Common myeloid progenitor, CD34-positive (primary cell): ENCODE results near the gene FAM228B.

Experiments used
- CTCF ChIA-PET: fragments of 350-600 bp; sonication (Branson Sonifier 250); formaldehyde crosslinking; loops from one replicate; lab custom pipeline; 2021; ENCODE audit warnings: antibody characterized with exemption; lab: Charles Lee
- POLR2A ChIA-PET: fragments of 350-600 bp; sonication (Branson Sonifier 250); formaldehyde crosslinking; loops from one replicate; lab custom pipeline; 2021; ENCODE audit warnings: antibody characterized with exemption; lab: Charles Lee
- DNase-seq, 3 donors: peaks; one replicate each; pipeline versions ENCODE4 v3.0.0 to v3.0.0-alpha.2; 2013
- H3K27ac ChIP-seq, 2 experiments: 1 replicate in 1 of 2; 2 replicates in 1 of 2; pipeline ENCODE4 v1.7.0; 2013; ENCODE audit warnings: inconsistent platforms in 2 of 2, low read length in 2 of 2, mild to moderate bottlenecking in 2 of 2, low read depth in 1 of 2, moderate library complexity in 1 of 2; ENCODE audit not compliant: severe bottlenecking in 2 of 2, insufficient read depth in 1 of 2, poor library complexity in 1 of 2
- H3K27me3 ChIP-seq, 5 experiments: replicated peaks in 2 of 5; 1 replicate in 3 of 5; 2 replicates in 2 of 5; pipeline versions ENCODE4 v1.6.1 to v1.7.0; 2013; ENCODE audit warnings: low read length in 4 of 5, mild to moderate bottlenecking in 2 of 5, moderate library complexity in 2 of 5, inconsistent platforms in 1 of 5; ENCODE audit not compliant: insufficient read depth in 5 of 5, control insufficient read depth in 4 of 5
- H3K36me3 ChIP-seq, 4 experiments: 1 replicate in 2 of 4; 2 replicates in 2 of 4; pipeline versions ENCODE4 v1.6.1 to v1.7.0; 2013; ENCODE audit warnings: low read length in 3 of 4, control low read depth in 1 of 4, mild to moderate bottlenecking in 1 of 4; ENCODE audit not compliant: control insufficient read depth in 4 of 4, insufficient read depth in 4 of 4
- H3K4me1 ChIP-seq, 4 experiments: 1 replicate in 3 of 4; 2 replicates in 1 of 4; pipeline versions ENCODE4 v1.6.1 to v1.7.1; 2013; ENCODE audit warnings: low read length in 3 of 4, mild to moderate bottlenecking in 3 of 4, control low read depth in 1 of 4, inconsistent platforms in 1 of 4, moderate library complexity in 1 of 4; ENCODE audit not compliant: control insufficient read depth in 4 of 4, insufficient read depth in 4 of 4; ENCODE audit errors: control extremely low read depth in 1 of 4
- H3K4me3 ChIP-seq, 7 experiments: 1 replicate in 4 of 7; 2 replicates in 3 of 7; pipeline versions ENCODE4 v1.5.1 to v1.7.0; 2013; ENCODE audit warnings: mild to moderate bottlenecking in 7 of 7, low read length in 6 of 7, moderate library complexity in 6 of 7, inconsistent platforms in 2 of 7, low read depth in 2 of 7, control low read depth in 1 of 7; ENCODE audit not compliant: insufficient read depth in 4 of 7, control insufficient read depth in 1 of 7; ENCODE audit errors: extremely low read depth in 1 of 7
- H3K9me3 ChIP-seq, 5 experiments: 1 replicate in 4 of 5; 2 replicates in 1 of 5; pipeline versions ENCODE4 v1.6.1 to v1.7.1; 2013; ENCODE audit warnings: low read length in 4 of 5, mild to moderate bottlenecking in 2 of 5, inconsistent platforms in 1 of 5, low read depth in 1 of 5, moderate library complexity in 1 of 5; ENCODE audit not compliant: control insufficient read depth in 4 of 5, insufficient read depth in 2 of 5; ENCODE audit errors: control extremely low read depth in 1 of 5
- WGBS: methylation state at CpG from one replicate; pipeline ENCODE4 v1.1.5; 2013; ENCODE audit not compliant: insufficient coverage; 5-methylcytosine and 5-hydroxymethylcytosine counted together

FAM228B gene

GRCh38 chr2:24210723-24211122 lies 87.5 kb downstream of the FAM228B start:
- no peak overlapping the region for H3K27ac ChIP-seq
- WGBS: 95% methylated on average over 20 of the region's 21 CpGs
- H3K4me3 ChIP-seq: no peak overlapping the region
- POLR2A ChIA-PET: no interaction called here
- no peaks in the 10 kb centered on the region for H3K9me3 ChIP-seq
- peaks cover 10 to 82% (median 55%) of the 10 kb centered on the region in 4 experiments for H3K36me3 ChIP-seq
- CTCF ChIA-PET: no interaction called here
- H3K27me3 ChIP-seq: no peaks in the 10 kb centered on the region
- H3K4me1 ChIP-seq: no peaks in the 10 kb centered on the region
- DNase-seq: no peak

- Histone ChIP-seq H3K27me3 (no peaks in the 10 kb centered on the region), H3K4me3 (no peak overlapping the region), H3K36me3 (peaks cover 14 to 84% (median 61%) of the 10 kb centered on the region in 4 experiments), H3K4me1 (no peaks in the 10 kb centered on the region), H3K27ac (no peak overlapping the region), H3K9me3 (no peaks in the 10 kb centered on the region)
- CTCF ChIA-PET: no interaction called here
- POLR2A ChIA-PET: no interaction called here
- WGBS: 91% methylated on average over 7 of the region's 7 CpGs
- DNase-seq: no peak
These were observed 88.1 kb downstream of the FAM228B start for GRCh38 chr2:24211408-24211807.

- H3K36me3 ChIP-seq: peaks cover 19 to 70% (median 52%) of the 10 kb centered on the region in 4 experiments
- 96% methylated on average over 3 of the region's 3 CpGs for WGBS
- H3K4me3 ChIP-seq: no peak overlapping the region
- POLR2A ChIA-PET: no interaction called here
- no peak for DNase-seq
- no peaks in the 10 kb centered on the region for H3K9me3 ChIP-seq
- no peaks in the 10 kb centered on the region for H3K27me3 ChIP-seq
- H3K27ac ChIP-seq: no peak overlapping the region
- CTCF ChIA-PET: interaction anchor here (1.1 kb wide), 1 partner anchor 27 kb away, joined by 3 read pairs; no protein-coding TSS in a partner anchor
- H3K4me1 ChIP-seq: no peaks in the 10 kb centered on the region
These were observed 91.6 kb downstream of the FAM228B start for GRCh38 chr2:24214880-24215279.
